ENCODE results near the gene CASP6.

Gene CASP6

GRCh38 chr4:109702950-109703663 lies at the start of gene CASP6:
CASP6 (minus strand) TSS chr4:109703445; CDS start chr4:109703395, 50 bp downstream.
- DNase-seq (ENCODE audit: low read depth), result peak; percentile 78

DNA sequence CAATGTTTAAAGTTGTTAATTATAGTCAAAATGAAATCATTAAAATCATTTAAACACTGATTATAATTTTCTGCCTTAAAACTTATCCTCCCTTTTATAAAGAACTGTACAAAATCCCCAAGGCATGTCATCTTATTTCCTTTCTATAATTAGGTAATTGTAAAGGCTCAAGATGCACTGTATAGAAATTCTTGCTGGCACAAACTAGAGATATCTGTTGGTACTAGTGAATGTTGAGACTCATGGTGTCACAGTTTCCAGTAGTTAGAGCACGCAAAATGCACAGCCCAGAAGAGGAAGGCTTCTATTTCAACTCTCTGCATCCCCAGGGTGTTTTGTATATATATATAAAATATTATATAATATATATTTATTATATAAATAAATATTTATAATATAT lies 49.3 kb upstream of the CASP6 start:
- no peak for DNase-seq (ENCODE audit: low read depth)

GRCh38 chr4:109751852-109752251 lies 48.6 kb upstream of the CASP6 start:
- no peak for DNase-seq (ENCODE audit: low read depth)

- DNase-seq (ENCODE audit: low read depth), result no peak
Measured at GRCh38 chr4:109750652-109751244, 47.5 kb upstream of the CASP6 start.

- DNase-seq (ENCODE audit: low read depth), result no peak
Measured at GRCh38 chr4:109749388-109750082, 46.3 kb upstream of the CASP6 start.

GRCh38 chr4:109748114-109748513 lies 44.9 kb upstream of the CASP6 start:
- DNase-seq (ENCODE audit: low read depth), result no peak

- DNase-seq (ENCODE audit: low read depth), result no peak
Measured at GRCh38 chr4:109746728-109747127, 43.5 kb upstream of the CASP6 start.

DNA sequence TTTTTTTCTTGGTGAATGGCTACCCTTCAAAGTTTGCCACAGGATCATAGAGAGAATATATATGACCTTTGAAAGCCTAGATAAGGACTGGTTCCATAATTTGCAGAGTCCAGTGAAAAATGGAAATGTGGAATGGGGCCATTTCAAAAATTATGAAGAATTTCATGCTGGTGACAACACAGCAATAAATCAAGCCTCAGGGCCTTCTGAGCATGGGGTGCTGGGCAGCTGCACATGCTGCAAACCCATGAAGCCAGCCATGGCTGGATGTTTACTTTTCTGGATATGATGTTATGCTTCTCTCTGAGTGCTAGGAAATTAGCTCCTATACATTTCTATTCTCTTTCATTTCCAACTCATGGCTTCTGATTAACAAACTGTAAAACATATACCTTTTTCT lies 42.6 kb upstream of the CASP6 start:
- no peak for DNase-seq (ENCODE audit: low read depth)

DNA sequence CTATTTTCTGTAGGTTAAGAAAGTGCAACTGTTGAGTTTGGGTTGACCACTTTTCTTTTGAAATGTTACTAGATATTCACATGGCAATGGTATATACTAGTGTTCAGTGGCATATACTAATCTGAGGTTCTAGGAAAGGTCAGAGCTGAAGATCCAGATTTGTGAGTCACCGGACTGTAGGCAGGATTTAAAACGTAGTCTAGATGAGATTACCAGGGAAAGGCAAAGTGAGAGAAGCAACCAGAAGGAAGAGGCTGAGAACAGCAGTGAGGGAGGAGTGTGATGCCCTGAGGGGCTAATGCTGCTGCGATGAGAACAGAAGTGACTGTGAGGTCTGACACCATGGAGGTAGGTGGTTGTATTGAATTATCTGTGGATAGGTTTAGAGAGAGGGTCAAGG lies 36.3 kb upstream of the CASP6 start:
- DNase-seq (ENCODE audit: low read depth), result peak; percentile 34

DNA sequence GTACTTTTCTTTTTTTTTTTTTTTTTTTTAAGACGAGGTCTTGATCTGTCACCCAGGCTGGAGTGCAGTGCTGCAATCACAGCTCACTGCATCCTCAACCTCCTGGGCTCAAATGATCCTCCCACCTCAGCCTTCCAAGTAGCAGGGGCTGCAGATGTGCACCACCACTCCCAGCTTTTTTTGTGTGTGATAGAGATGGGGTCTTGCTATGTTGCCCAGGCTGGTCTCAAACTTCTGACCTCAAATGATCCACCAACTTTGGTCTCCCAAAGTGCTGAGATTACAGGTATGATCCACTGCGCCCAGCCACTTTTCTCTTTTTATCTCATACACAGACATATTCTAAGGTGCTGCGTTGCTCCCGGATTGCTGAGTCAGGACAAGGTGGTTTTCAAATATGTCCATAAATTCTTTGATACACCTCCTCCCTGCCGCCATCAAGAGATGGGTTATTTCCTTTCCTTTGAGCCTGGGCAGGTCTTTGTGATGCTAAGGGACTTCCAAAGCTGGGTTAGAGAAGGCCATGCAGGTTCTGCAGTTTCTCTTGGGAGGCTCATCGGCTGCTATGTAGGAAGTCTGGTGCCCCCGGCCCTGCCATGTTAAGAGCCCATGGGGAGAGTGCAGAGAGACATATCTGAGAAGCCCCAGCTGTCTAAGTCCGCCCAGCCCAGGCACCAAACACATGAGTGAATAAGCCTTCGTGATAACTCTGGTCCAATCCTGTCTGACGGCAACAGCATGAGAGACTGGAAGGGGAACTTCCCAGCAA lies 35.0 kb upstream of the CASP6 start:
- DNase-seq (ENCODE audit: low read depth), result no peak

- peak; percentile 47 for DNase-seq (ENCODE audit: low read depth)
Measured at GRCh38 chr4:109735566-109736365, 32.5 kb upstream of the CASP6 start.

DNA sequence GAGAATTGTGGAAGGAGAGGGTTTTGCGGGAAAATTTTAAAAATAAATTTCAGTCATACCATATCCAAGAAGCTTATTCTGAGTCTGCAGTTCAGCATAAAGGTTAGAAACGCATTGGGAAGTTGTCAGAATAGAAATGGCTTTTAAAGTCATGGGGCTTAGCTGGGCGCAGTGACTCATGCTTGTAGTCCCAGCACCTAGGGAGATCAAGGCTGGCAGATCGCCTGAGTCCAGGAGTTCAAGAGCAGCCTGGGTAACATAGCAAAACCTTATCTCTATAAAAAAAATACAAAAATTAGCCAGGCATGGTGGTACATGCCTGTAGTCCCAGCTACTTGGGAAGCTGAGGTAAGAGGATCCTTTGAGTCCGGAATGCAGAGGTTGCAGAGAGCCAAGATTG lies 30.5 kb upstream of the CASP6 start:
- DNase-seq (ENCODE audit: low read depth), result no peak

GRCh38 chr4:109730619-109731545 lies 27.6 kb upstream of the CASP6 start:
- DNase-seq (ENCODE audit: low read depth), result no peak

DNA sequence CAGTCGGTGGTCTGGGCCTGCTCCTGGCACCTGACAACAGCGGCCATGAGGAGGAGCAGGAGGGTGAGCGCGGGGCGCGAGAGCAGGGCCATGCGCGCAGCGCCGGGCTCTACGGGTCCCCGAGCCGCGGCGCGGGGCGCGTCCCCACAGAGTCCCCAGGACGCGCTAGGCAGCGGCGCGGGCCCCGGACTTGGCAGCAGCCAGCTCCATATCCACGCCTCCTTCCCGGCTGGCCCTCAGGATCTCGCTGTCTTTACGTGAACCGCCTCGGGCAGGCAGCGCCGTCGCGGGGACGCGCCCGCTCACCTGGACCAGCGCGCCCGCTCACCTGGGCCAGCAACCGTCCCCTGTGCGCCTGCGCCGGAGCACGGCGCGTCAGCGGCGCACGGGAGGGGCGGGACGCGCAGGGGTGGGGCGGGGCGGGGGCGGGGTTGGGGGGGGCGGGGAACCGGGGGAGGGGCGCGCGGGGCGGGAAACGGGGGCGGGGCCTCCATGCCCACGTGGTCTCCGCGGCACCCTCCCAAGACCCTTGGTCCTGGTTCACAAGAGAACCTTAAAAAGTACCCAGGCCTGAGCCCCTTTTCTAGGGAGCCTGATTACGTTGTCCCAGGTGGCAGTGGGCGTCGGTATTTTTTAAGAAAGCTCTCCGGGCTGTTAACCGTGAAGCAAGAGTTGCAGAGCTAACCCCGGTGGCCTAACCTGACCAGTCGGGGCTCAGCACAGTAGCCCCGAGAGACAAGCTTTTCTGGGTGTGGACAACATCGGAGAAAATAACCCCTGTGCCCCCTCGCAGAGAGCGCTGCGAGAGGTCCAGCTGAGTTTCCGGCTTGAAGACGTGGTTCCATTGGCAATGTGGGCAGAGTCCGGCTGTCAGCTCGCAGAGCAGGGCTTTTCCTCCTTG lies 26.7 kb upstream of the CASP6 start, which contains the start of gene PLA2G12A:
PLA2G12A (minus strand) TSS at position 353 of the 901 bp plus-strand sequence; CDS start at position 92, 261 bp downstream.
- DNase-seq (ENCODE audit: low read depth), result peak; percentile 76

- DNase-seq (ENCODE audit: low read depth), result peak; percentile 10
Measured at GRCh38 chr4:109729117-109729717, 26.0 kb upstream of the CASP6 start.

DNA sequence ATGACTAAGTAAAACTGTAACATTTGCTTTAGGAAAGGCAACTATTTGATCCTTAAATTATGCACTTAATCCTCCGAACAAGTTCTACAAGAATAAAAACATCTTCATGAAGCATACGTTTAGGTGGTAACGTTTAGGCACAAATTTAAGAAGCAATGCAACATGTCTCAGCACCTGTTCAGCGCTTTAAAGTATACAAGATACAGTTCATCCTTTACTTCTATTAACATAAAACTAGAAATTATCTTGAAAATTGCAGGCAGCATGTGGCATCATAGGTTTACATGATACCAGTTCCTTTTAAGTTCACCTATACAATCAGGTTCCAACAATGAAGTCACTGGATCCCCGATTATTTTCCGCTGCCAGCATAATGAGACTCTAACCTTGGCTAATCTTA lies 25.1 kb upstream of the CASP6 start:
- no peak for DNase-seq (ENCODE audit: low read depth)

DNA sequence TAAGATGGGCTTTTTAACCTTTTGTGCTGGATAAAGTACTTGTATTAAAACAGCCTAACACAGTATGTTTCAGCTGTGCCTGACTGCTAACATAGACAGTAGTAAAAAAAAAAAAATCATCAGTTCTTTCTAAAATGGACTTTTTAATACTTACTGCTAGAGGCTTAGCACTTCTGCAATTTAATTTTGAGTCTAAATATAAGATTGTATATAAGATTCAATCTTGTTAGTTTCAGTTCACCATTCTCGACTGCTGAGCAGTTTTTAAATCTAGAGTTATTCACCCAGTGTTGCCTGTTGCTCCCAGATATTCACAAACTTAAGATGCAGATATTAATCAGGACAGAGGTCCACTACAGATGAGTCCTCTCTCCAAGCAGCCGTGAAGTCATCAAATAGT lies 19.9 kb upstream of the CASP6 start:
- DNase-seq (ENCODE audit: low read depth), result no peak

GRCh38 chr4:109722357-109722756 lies 19.1 kb upstream of the CASP6 start:
- no peak for DNase-seq (ENCODE audit: low read depth)

DNA sequence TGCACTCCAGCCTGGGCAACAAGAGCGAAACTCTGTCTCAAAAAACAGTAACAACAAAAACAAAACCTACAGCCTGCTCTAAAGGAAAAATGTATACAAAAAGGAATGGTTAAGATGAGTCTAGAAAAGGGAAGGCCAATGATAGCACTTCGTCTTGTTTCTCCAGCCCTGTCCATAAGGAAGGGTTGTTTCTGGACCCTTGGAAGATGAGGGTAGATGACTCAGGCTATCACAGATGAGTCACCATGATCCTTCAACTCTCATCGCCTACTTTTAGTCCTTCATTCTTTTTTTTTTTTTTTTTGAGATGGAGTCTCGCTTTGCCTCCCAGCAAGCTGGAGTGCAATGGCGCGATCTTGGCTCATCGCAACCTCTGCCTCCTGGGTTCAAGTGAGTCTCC lies 17.8 kb upstream of the CASP6 start:
- peak; percentile 56 for DNase-seq (ENCODE audit: low read depth)
